CD4-positive, alpha-beta T cell treated with Interleukin-4 for 1 hour (primary cell): ENCODE data around the gene MEX3A.
A peak's percentile ranks its signal among the peaks of the same experiment; 100 is the strongest.

Source experiments
- DNase-seq, 2 donors: peaks; one replicate each; pipeline ENCODE4 v3.0.0-alpha.2; 2020 to 2022

The MEX3A gene

DNA sequence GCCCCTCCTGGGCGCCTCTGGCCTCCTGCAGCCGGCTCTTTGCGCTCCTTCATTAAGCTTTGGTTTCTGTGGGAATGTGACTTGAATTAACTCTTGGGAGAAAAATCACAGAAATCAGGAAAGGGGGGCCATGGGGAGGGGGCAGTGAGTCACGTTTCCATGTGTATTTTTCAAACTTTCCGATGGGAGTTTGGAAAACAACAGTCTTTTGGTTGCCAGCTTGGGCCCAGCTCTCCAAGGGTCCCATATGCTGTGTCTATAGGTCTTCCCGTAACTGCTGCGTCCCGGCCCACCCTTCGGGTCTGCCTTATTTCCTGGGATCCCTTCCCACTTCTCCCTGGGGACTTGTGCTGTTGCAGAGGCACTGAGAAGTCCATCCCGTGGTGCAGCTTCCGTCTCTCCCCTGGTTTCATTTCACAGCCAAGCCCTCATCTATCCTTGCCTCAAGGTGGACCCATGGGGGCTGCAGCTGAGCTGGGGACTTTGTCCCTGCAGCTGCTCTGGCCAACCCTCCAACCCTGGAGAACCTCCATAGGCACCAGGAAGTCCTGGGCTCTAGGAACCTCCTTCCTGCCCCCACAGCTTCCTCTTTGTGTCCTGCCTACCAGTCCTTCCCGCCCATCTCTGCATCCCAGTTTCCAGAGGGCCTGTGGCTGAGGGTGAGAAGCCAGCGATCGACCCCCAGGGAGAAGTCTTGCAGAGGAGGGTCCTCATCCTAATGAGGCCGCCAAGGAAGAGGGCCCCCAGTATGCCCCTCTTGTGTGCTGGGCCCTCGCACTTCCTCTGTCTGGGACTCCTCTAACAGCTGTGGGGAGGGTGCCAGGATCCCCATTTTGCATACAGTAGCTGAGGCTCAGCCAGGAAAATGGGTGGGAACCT lies 20.6 kb upstream of the MEX3A start:
- DNase-seq = no peak

DNA sequence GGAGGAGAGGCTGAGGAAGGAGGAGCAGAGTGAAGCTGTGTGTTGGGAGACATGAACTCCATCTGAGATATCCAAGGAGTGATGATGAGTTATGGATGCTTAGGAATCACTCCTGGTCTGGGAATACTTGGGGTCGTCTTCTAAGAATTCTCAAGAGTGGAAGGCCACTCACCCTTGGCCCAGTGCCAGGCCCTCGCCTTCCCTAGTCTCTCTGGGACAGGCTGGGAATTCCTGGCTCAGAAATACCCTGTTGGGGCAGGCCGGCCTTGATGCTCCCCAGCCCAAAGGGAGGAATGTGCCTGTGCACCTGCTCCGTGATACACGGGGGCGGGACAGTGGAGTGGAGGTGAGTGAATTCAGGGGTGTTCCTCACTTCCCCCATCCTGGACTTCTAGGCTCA lies 19.6 kb upstream of the MEX3A start:
- no peak for DNase-seq

DNA sequence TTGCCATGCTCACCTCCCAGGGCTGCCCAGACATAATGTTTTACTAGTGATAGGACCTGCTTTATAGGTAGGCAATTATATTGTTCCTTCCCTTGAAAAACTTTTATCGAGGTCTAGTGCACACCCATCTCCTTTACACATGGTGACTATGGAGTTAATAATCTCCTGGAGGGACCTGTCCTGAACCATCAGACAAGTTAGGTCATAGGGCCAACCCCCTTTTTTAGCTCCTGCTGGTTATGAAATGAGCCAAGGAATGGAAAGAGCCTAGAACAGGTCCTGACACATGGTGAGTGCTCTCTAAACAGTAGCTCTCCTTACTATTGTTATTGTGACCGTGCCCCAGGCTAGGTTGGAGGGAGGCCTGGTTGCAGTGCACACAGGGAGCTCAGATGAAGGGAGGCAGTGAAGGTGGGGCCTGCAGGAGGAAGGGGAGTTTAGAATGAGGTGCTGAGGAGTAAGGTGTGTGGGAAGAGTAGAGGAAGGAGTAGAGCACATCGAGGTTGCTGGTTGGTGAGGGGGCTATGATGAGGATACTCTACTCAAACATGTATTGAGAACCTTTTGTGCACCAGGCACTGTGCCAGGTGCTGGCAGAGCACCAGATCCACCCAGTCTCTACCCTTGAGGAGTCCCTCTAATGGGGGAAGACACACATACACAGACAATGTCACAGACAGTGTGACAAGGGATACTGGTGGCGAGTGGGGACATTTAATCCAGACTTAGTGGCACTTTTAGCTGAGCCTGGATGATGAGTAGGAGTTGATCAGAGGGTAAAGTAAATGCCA lies 18.1 kb upstream of the MEX3A start:
- DNase-seq = no peak

DNA sequence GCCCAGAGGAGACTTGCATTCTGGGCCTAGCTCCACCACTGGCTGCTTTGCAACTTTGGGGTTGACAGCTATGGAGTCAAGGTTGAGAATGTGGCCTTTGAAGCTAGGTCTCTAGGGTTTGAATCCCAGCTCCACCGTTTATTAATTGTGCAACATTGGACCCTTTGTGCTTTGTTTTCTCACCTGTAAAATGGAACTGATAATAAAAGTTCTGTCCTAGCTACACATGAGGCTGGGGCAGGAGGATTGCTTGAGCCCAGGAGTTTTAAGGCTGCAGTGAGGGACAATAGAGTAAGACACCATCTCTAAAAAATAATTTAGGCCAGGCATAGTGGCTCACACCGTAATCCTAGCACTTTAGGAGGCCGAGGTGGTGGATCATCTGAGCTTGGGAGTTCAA lies 17.0 kb upstream of the MEX3A start:
- DNase-seq = no peak

DNA sequence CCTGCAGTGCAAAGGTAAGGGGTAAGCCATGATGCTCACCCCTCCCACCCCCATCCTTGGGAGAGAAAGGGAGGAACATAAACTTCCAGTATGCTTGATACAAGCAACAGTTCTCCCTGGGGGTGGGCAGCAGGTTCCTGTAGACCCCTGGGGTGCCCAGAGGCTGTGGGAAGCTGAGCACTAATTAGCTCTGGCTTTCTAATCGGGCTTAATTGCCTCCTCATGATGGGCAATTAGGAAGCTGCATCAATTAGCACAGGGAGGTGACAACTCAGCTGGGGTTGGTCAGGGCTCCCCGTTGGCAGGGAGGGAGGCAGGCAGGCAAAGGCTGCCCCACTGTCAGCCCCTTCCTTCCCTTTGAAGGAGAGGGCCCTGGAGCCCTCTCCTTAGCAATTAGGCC lies 16.5 kb upstream of the MEX3A start:
- DNase-seq = no peak

DNA sequence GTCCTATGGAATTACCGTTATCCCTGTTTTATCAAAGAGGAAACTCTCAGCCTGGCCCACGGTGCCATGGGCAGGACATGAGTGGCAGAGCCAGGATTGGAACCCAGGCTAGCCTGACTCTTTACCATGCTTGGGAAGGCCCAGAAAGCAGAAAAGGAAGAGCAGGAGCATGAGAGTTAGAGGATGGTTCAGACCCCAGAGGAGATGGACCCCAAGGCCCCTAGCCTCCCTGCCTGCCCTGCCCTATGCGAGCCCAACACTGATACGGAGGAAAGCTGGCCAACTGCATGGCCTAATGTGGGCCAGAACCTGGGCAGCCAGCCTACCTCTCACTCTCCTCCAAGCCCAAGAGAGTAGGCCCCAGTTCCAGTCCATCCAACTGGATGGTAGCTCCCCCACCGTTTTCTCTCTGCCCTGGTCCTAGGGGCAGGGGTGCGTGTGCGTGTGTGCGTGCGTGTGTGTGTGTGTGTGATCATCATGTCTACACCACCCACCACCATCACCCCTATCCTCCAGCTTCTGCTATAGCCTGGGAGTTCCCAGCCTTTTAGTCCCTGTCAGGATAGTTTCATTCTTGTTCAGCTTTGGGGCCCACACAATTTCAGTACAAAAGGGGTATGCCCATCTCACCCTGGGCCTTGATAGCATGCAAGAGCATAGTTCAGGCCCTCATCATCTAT lies 15.4 kb upstream of the MEX3A start:
- DNase-seq = no peak

DNA sequence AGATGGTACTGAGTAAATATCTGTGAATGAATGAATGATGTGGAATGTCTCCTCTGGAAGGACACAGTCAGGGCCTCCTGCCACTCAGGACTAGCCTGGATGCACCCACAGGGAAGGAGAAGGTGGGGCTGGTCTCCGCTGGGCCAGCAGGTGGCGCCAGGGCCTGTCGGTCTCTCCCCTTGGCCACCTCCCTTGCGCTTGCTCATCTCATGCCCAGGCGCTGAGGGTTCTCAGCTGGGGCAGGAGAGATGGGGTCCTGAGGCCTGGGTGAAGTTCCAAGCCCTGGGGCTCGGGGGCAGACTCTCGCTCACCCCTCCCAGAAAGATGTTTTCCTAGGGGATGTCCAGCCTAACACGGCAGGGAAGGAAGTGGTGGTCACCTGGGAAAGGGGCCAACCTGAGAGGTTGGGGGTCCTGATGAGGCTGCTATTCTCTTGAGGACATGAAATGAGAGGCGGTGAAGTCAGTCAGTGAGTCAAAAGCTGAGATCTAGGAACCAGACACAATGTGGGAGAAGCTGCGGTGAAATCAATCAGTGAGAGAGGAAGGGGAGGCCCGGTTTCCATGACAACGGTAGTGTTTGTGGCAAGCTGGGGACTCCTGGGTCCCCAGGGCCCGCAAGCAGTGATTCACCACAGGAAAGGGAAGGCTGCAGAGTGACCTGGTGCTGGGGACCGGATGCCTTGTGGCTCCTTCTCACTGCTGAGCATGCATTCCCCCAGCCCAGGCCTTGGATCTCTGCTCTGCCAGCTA lies 14.6 kb upstream of the MEX3A start:
- DNase-seq = peak; percentile 94 to 96

DNA sequence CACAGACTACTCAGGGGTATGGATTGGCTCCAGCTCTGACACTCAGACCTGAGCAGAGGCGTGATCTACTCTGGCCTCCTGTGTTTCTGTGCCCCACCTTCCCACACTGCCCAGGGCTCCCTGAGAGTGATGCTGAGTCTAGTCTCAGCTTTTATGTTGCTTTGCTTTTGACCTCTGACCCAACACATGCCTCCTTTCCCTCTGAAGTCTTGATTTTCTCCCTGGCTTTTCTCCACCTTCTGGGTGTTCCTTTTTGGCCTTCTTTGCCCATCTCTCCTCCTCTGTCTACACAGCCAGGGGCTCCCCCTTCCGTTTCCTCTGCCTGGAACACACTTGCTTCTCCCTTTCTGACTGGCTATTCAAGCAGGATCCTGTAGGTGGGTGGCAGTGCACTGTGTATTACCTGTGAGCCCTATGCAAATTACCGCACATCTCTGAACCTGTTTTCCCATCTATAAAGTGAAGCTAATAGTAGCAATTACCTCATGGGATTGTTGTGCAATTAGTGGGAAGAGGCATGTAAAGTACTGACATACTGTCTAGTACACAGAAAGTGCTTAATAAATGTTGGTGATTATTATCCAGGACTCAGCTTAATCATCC lies 13.7 kb upstream of the MEX3A start:
- DNase-seq = no peak

DNA sequence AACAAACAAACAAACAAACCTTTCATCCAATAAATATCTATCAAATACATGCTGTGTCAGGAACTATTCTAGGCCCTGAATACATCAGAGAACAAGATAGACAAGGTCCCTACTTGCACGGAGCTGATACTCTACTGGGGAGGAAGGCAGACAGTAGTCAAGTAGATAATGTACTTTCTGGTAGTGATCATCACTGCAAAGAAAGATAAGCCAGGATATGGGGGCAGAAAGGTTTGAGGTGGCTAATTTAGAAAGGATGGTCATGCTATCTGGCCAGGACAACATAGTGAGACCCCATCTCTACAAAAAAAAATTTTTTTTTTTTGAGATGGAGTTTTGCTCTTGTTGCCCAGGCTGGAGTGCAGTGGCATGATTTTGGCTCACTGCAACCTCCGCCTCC lies 9.3 kb upstream of the MEX3A start:
- no peak for DNase-seq

DNA sequence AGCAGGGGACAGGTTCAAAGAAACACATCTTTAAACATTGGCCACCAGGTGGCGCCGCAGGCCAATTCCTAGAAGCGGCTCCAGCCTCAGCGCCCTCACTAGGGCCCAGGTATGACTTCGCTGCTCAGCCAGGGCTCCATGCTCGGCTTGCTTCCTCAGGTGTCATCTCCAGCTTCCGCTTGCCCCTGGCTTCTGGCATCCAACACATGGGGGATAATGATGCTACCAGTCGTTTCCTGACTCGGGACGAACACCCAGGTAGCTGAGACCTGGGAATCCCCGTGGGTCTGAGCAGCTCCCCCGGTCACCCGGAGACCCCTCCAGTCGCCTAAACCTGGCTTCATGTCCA lies 8.5 kb upstream of the MEX3A start:
- DNase-seq = peak; percentile 88

DNA sequence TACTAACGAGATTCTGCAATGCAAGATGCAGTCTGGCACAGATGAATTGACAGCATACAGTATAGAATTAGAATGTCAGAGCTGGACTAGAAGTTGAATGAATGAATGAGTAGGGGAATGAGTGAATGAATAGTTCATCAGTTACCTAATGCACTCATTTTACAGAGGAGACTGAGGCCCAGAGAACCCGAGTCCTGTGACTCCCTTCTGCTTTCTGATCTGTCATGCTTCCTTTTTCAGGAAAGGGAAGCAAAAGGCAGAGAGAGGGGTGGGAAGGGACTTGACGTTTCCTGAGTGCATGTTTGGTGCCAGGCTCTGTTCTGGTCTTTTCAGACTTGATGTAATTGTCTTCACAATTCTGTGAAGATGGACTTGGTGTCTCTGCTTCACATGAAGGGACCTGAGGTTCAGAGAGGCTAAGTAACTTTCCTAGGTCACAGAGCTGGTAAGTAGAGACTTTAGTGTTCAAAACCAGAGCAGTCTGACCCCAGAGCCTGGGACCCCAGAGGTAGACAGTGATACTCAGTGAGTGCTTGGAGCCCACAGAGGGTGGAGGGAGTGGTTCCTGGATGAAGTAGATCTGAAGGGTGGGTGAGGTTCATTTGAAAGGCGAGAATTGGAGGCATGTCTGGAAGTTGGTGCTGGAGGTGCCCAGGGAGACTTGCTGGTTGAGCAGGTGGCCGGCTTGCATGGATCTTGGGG lies 8.0 kb upstream of the MEX3A start:
- DNase-seq = no peak

DNA sequence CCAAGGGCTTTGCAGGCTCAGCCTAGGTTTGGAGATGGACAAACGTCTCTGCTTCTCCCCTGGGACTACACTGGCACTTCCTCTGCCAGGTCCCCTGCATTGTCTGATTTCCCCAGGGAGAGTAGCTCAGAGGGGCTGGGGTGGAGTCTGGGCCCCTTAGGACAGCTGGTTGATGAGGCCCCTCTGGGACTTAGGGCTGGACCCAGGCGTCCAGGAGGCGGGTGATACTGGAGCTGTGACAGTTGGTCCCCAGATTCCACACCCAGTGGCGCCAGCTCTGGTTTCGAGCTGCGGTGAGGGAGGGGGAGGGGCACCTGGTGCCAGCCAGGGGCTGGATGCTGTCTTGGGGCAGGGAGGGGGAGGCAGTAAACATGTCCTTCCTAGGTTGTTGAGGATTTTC lies 7.4 kb upstream of the MEX3A start:
- no peak for DNase-seq

DNA sequence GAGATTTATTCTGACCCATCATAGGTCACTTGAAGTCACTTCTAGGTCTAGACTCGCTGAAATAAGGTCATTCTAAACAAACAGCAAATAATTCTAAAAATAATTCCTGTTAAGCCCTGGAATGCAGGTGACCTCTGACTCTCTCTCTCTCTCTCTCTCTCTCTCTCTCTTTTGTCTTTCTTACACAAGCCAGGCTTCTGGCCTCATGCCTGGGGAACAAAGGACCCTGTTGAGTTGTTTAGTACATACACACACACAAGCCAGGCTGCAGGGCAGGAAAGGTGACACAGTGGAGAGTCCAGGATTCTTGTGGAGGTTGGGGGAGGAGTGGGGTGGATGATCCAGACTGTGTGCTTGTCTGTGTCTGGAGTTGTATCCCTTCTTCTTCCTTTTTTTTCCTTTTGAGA lies 4.0 kb upstream of the MEX3A start:
- no peak for DNase-seq

DNA sequence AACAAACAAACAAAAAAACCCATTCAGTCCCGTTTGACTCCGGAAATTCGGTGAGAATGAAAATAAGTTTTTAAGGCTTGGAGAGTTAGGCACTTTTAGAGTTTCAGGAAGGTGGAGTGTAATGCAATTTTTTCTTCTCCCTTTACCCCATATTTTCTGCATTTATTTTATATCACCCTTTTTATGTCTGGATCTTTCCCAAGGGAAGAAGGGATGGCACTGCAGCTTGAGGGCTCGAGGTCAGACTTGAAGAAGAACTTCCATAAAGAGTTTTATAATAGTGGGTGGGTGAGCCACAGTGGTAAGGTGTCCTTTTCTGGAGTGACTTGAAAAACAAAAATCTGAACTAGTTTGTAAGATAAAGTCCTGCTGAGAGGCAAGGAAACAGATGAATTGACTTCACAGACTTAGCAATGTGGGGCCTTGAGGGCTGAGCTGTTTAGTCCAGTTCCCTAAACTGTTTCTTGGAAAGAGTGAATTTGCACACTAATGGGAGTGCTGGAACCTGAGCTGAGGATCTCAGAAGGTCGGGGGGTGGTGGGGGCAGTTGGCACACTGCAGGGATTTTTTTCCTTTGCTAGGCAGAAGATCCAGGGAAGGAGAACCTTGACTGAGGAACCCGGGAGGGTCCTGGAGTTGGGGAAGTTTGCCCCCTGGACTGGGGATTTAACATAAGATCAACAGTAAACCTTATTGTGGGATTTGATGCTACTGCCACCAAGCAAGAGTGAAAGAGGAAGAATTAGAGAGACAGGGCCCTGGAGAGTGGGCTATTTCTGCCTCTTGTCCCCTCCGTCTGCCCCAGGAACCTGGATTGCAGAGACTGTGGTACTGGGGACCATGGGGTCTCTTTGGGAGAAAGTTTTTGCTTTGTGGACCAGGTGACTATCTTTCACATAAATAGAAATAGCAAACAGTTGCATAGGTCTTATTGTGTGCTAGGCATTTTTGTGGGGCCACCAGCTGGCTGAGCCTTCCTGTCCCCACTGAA lies 1.8 kb upstream of the MEX3A start:
- no peak for DNase-seq

DNA sequence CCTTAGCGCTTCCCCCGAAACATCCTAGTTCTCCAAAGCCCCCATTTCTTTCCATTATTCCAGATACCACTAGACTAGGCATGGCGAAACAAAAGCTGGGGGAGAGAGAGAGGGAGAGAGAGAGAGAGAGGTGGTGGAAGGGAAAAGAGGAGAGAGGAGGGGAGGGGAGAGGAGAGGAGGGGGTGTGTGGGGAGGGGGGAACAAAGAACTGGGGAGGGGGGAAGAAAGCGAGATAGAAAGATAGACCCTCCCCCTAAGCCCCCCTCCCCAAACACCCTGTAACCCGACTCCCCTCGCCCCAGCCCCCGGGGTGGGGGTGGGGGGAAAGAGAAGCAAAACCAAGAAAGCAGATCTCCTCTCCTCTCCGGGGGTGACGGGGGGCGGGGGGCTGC lies 352 bp downstream of the MEX3A start:
- no peak for DNase-seq

DNA sequence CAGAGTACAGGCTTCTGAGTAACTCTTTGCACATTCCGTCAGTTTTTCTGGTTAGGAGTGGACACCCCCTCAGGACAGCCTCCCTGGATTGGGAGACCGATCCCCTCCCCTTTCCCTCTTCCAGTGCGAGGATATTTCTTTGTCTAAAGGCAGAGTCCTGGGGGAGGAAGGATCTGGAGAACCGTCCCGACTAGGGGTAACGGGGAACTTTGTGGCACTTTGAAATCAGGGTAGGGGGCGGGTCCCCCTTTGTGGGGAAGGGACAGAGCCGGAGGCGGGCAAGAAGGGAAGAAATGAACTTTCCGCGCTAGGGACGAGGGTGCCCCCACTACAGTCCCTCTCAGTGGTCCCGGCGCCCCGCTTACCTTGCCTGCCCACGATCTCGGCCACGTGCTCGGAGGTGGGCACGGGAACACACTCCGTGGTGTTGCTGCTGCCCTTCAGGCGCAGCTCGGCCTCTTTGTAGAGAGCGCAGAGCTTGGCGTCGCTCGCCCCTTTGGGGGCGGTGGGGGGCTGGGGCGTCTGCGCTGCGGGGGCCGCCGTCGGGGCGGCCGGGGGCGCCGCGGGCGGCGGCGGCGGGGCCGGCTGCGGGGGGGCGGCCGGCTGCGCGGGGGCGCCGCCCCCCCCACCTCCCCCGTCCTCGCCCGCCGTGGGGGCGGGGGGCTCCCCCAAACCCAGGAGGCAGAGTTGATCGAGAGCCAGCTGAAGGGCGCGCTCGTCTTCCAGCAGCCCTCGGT lies 917 bp downstream of the MEX3A start:
- no peak for DNase-seq

DNA sequence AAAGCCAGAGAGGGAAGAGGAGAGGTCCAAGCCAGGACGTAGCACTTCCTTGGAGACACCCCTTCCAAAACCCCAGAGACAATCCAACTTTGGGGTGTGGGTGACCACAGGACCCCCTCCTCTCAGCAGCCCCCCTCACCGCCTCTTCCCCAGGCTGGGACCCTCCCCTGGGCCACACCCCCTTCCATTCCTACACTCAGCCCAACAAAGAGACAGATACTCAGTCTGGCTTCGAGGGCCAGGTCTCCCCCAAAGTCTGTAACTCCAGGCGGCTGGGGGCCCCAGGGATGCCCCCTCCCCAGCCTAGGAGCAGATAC lies 1.4 kb downstream of the MEX3A start:
- no peak for DNase-seq

DNA sequence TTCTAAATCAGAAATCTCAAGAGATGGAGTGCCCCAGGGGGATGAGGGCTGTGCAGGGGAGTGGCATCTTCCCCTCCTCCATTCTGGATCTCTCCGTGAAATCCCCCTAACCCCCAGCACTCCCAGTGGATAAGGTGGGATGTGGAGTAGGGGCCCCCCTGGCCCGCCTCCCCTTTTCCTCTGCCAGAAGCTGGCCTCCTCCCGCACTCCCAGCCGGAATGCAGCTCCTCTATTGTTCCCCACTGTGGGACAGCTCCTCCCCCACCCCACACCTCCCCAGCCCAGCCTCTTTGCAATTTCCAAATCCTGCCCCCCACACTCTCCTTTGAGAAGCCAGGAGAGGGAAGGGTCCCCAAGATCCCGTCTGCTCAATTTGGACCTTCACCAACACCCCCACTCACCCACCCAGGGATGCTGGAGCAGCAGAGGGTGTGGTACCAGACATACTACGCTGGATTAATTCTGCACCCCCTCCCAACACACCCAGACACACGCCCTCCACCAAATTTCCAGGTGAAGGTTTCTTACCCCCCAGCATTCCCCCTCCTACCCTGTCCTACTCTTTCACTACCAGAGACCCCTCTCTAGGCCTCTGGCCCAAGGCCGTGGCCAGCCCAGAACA lies 1.9 kb downstream of the MEX3A start:
- DNase-seq = no peak

DNA sequence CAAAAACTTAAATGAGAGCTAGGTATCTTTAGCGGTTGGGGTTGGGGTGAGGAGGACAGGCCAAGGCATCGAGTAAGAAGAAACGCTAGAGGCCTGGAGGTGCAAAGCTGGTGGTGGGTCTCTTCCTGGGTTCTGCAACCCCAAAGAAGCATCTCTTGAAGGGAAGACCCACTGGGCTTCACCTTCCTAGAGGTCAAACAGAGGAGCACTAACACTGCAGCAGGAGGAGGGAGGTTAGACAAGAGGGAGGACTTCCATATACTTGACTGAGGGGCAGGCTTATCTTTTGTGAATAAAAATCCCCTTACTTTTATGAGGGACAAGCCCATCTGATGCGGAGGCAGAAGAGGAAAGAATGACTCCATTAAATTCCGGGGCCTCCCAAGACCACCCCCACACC lies 2.5 kb downstream of the MEX3A start:
- no peak for DNase-seq

DNA sequence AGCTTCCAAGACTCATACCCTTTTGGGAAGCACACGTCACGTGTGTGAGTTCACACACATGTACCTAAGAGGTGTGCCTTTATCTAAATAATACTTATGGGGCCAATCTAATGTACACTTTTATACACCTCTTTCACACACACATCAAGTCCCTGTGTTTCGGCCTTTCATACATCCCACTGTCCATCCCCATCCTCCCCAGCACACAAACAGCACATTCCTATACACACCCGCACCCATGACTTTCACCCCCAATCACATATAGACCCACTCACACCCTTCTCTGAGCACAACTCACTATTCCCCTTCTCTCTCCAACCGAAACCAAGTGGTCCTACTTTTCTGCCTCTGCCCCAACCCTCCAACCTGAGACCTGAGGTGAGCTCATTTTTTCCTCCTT lies 3.5 kb downstream of the MEX3A start:
- no peak for DNase-seq
